GM06990 (cell line): ENCODE measurements around the gene VDR.

Experiments used
- DNase-seq: peaks from one replicate; pipeline ENCODE4 v3.0.0-alpha.2; 2011; ENCODE audit not compliant: insufficient read length; ENCODE audit errors: extremely low read depth
- H3K27me3 ChIP-seq: replicated peaks from 2 replicates; pipeline ENCODE4 v1.6.0; 2011; ENCODE audit warnings: low read length; ENCODE audit not compliant: control insufficient read depth, insufficient read depth
- H3K36me3 ChIP-seq: 2 replicates; pipeline ENCODE4 v1.5.1; 2011; ENCODE audit warnings: low read length; ENCODE audit not compliant: control insufficient read depth, insufficient read depth
- H3K4me3 ChIP-seq: replicated peaks from 2 replicates; pipeline ENCODE4 v1.5.1; 2011; ENCODE audit warnings: low read depth, mild to moderate bottlenecking, control low read depth, low read length
- CTCF ChIP-seq: IDR thresholded peaks from 2 replicates; pipeline ENCODE4 v1.5.1; 2011; ENCODE audit warnings: low read length, control low read depth, mild to moderate bottlenecking, inconsistent platforms; ENCODE audit not compliant: insufficient read depth, poor library complexity, severe bottlenecking

Gene VDR

DNA sequence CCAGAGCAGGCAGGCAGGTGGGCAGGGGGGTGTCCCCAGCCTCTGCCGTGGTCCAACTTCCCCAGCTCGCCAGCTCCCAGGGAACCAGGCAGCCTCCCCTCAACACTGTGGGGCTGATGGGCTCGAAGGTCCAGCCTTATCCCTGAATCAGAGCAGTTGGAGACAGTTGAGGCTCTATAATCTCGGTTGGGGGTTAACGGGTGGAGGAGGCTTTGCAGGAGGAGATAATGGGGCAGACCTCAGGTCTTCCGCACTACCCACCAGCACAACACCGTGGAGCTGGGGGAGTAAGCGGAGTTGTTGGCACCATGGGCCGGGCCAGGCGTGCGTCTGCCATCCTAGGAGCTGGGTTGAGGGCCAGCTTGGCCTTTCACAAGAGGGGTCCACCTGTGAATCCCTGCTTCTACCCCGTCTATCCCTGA, 71.2 kb downstream of the VDR start:
- Histone ChIP-seq H3K36me3 (no peaks in the 10 kb centered on the region), H3K4me3 (no peak overlapping the region), H3K27me3 (no peaks in the 10 kb centered on the region)
- no peak for TF ChIP-seq CTCF
- no peak for DNase-seq

DNA sequence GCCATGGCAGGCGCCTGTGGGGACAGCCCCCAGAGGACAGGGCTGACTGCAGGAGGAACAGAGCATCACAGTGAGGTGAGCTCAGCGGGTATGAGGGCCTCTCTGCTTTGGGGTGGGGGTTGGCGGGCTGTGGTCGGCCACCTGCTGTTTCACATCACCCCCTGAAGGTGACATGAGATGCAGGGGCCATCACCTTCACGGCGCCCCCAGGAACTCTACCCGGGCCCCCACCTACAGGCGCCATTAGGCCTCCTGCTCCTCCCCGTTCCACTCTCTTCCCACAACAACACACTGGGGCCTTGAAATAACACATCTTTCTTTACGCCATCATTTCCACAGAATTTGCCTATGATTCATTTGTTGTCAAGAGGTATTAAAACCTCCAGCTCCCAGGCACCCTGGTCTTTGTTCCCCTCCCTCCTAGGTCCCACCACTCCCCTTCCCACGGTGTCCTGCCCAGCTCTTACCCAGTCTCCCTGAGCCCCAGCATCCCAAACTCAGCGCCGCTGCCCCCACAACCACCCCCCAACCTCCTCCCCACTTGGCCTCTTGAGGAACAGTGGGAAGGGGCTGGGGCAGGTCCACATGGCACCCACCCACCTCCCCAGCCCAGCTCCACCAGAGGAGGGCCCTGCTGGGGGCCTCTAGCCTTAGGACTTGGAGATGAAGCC, 72.4 kb downstream of the VDR start:
- no peak overlapping the region for H3K4me3 ChIP-seq
- H3K36me3 ChIP-seq = no peaks in the 10 kb centered on the region
- TF ChIP-seq CTCF = no peak
- peak; percentile 70 for DNase-seq
- no peaks in the 10 kb centered on the region for H3K27me3 ChIP-seq

- TF ChIP-seq CTCF = no peak
- no peaks in the 10 kb centered on the region for H3K27me3 ChIP-seq
- no peak for DNase-seq
- H3K4me3 ChIP-seq = no peak overlapping the region
- no peaks in the 10 kb centered on the region for H3K36me3 ChIP-seq
Measured at GRCh38 chr12:47829584-47829983, 75.2 kb downstream of the VDR start.

- Histone ChIP-seq H3K36me3 (no peaks in the 10 kb centered on the region), H3K27me3 (no peaks in the 10 kb centered on the region), H3K4me3 (no peak overlapping the region)
- DNase-seq = no peak
- no peak for TF ChIP-seq CTCF
Measured at GRCh38 chr12:47828976-47829482, 75.8 kb downstream of the VDR start.

DNA sequence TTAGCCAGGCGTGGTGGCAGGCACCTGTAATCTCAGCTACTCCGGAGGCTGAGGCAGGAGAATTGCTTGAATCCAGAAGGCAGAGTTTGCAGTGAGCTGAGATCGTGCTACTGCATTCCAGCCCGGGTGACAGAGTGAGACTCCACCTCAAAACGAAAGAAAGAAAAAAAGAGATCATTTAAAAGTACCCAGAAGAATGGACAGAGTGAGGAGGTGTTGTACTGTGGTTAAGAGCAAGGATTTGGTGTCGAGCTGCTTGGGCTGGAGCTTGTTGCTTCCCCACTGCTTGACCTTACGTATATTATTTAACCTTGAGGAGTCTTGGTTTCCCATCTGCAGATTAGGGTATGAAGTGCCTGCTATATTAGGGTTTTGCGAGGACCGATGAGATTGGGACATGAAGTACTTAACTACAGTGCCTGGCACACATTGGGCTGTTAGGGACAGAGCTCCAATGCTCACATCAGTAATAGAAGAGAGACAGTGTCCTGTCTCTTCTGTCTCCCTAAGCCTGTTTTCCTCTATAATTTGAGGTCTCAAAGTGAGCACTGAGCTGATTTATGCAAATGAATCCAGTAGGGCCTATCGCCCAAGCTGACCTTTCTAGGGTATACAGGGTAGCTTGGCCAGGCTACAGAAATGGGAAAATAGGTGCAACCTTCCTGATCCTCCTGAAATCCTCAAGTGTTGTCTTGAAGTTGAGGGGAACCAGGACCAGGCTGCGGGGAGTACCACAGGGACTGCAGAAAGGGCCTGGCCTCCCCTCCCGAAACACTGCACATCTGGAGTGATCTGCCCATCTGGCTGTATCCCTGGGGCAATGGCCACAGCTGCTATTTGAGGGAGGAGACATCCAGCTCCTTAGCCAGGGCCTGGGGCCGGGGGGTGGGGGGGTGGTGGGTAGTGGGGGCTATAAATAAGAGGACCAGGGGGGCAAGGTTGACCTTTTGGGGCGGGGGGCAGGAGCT, 76.5 kb downstream of the VDR start:
- DNase-seq = no peak
- no peak for TF ChIP-seq CTCF
- no peaks in the 10 kb centered on the region for H3K36me3 ChIP-seq
- no peak overlapping the region for H3K4me3 ChIP-seq
- H3K27me3 ChIP-seq = no peaks in the 10 kb centered on the region
